GM12878 (cell line): ENCODE data around the gene CEP126.

Experiments used
- ATF7 ChIP-seq: fragments of 450-650 bp; IDR thresholded peaks from 2 replicates; pipeline ENCODE4 v1.6.1; 2016; ENCODE audit warnings: low read depth, mild to moderate bottlenecking
- CBFB ChIP-seq: IDR thresholded peaks from 2 replicates; pipeline ENCODE4 v1.6.1; 2016; ENCODE audit warnings: antibody characterized with exemption, low read depth
- CTCF ChIP-seq, 3 experiments: IDR thresholded peaks in 2 of 3; conservative IDR thresholded peaks in 1 of 3; 2 replicates each; pipeline ENCODE4 v1.5.1; 2011; ENCODE audit warnings: low read depth in 3 of 3, low read length in 3 of 3, mild to moderate bottlenecking in 3 of 3, control low read depth in 2 of 3, moderate library complexity in 2 of 3, inconsistent platforms in 1 of 3, mixed read lengths in 1 of 3; ENCODE audit not compliant: control insufficient read depth in 2 of 3, insufficient read depth in 1 of 3; ENCODE audit errors: extremely low read depth in 1 of 3
- EP300 ChIP-seq, 2 experiments: fragments of 150-350 bp in 1 of 2; IDR thresholded peaks; 2 replicates each; pipeline ENCODE4 v1.6.1; 2011 to 2012; ENCODE audit warnings: low read depth in 2 of 2, low read length in 2 of 2, borderline replicate concordance in 1 of 2, improper control_type of control experiment in 1 of 2, inconsistent platforms in 1 of 2; ENCODE audit not compliant: control insufficient read depth in 1 of 2
- JUND ChIP-seq: IDR thresholded peaks from 2 replicates; pipeline ENCODE4 v1.6.1; 2012; ENCODE audit warnings: low read depth, mild to moderate bottlenecking, low read length, improper control_type of control experiment, moderate library complexity
- NR2C1 ChIP-seq: fragments of 450-650 bp; IDR thresholded peaks from 2 replicates; pipeline ENCODE4 v1.6.1; 2017; ENCODE audit warnings: antibody characterized with exemption, mild to moderate bottlenecking, moderate library complexity
- STAT3 ChIP-seq: IDR thresholded peaks from 2 replicates; pipeline ENCODE4 v1.6.1; 2011; ENCODE audit warnings: low read depth, low read length, improper control_type of control experiment

- no peak for TF ChIP-seq CTCF (IDR thresholded peaks at IDR 0.05 in 2 of 3, conservative IDR thresholded peaks at IDR 0.05 in 1 of 3; ENCODE audit: control insufficient read depth in 2 of 3, extremely low read depth in 1 of 3, insufficient read depth in 1 of 3, low read depth in 3 of 3, low read length in 3 of 3)
- TF ChIP-seq STAT3 = no peak
- TF ChIP-seq JUND = no peak
- no peak for TF ChIP-seq CBFB
- no peak for TF ChIP-seq EP300 (IDR thresholded peaks at IDR 0.05; ENCODE audit: borderline replicate concordance in 1 of 2, control insufficient read depth in 1 of 2, low read depth in 2 of 2, low read length in 2 of 2)
- no peak for TF ChIP-seq NR2C1
- TF ChIP-seq ATF7 = no peak
Measured at GRCh38 chr11:101974255-101974654, 59.4 kb downstream of the CEP126 start.
